Sigmoid colon (tissue), 4 donors: ENCODE data around the gene NUMB.

Experiments used
- CTCF ChIP-seq, 4 experiments: fragments of 450-650 bp in 3 of 4; fragments of 200-600 bp in 1 of 4; IDR thresholded peaks; one replicate each; pipeline ENCODE4 v1.5.1; 2016 to 2019; ENCODE audit warnings: antibody characterized with exemption in 4 of 4, mild to moderate bottlenecking in 3 of 4, moderate library complexity in 2 of 4
- EP300 ChIP-seq, 4 donors: sonication (generic); formaldehyde crosslinking; IDR thresholded peaks; one replicate each; pipeline ENCODE4 v1.6.1; 2017; ENCODE audit warnings: antibody characterized with exemption in 4 of 4

GRCh38 chr14:73260574-73260973, 197.8 kb downstream of the NUMB start:
- TF ChIP-seq CTCF (IDR thresholded peaks at IDR 0.05) (no peak), EP300 (IDR thresholded peaks at IDR 0.05) (no peak)
